Uterus (tissue), 2 donors: ENCODE results near the gene POLD1.

Experiments used
- CTCF ChIP-seq, 4 experiments: fragments of 200-600 bp in 2 of 4; fragments of 450-650 bp in 2 of 4; sonication (generic) in 2 of 4; IDR thresholded peaks; one replicate each; pipeline ENCODE4 v1.5.1; 2016 to 2019; ENCODE audit warnings: antibody characterized with exemption in 4 of 4, mild to moderate bottlenecking in 2 of 4, moderate library complexity in 1 of 4
- POLR2A ChIP-seq, 2 donors: fragments of 450-650 bp; IDR thresholded peaks; one replicate each; pipeline ENCODE4 v1.6.1; 2016; ENCODE audit warnings: antibody characterized with exemption in 2 of 2, mild to moderate bottlenecking in 1 of 2, moderate library complexity in 1 of 2

- TF ChIP-seq CTCF (IDR thresholded peaks at IDR 0.05) (no peak), POLR2A (IDR thresholded peaks at IDR 0.05) (no peak)
Measured at GRCh38 chr19:50412419-50412818, 28.3 kb downstream of the POLD1 start.
